A673 (cell line): ENCODE results near the gene CSNK2A1.

ENCODE experiments used
- CTCF ChIP-seq: fragments of 300-800, 200-600 bp; sonication (generic); conservative IDR thresholded peaks from 2 replicates; pipeline ENCODE4 v1.5.1; 2017; ENCODE audit warnings: low read depth, mild to moderate bottlenecking, antibody characterized with exemption, low read length, moderate library complexity, mixed read lengths
- EZH2 ChIP-seq: fragments of 200-600 bp; sonication (generic); IDR thresholded peaks from 2 replicates; pipeline ENCODE4 v1.6.1; 2017; ENCODE audit warnings: borderline replicate concordance, low read depth, mild to moderate bottlenecking, mixed read lengths, antibody characterized with exemption, low read length; ENCODE audit not compliant: poor library complexity, severe bottlenecking

- no peak for TF ChIP-seq CTCF
- no peak for TF ChIP-seq EZH2
Observed at GRCh38 chr20:556984-557383, 13.4 kb upstream of the CSNK2A1 start.
